ENCODE measurements around the gene PMFBP1. TPM values are rescaled to one million over a fixed set of nuclear protein-coding genes. Genes with fewer than 3 reads are reported as not detected.

Gene PMFBP1
- total RNA-seq, 1 donor from 2014 or later, result 1.2 TPM

DNA sequence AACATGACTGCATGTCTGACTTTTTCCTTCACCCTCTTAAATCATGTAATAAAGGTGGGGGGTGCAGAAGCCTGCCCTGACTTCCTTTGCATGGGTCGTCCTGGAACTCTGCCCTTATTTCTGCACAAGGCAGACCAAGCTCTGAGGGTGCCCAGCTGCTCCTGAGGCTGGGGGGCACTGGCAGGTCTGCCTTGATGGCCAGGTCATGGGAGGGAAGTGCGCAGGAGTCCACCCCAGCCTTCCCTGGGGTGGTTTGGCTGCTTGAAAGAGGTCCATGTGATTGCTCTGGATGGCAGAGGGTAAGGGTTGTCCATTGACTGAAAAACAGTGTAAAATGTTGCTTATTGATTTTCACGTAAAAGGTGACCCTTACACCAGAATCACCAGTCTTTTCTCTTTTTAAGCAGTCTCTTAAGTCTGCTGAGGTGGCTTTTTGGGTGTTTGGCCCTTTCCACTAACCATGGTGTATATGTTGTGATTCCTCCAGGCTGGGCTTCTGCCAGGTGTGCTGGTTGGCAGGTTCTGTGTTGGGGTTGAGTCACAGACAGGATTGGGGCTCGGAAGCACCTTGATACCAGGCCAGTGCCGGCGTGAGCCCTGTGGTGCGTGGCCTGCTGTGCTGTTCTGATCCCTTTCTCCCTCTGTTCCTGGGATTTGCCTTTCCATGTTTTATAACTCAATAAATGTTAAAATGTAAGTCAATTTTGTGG lies 58.9 kb downstream of the PMFBP1 start:
- H3K36me3 Mint-ChIP-seq (ENCODE audit: low read depth, unreplicated experiment), result peaks cover 12% of the 10 kb centered on the region
- DNase-seq (ENCODE audit: low read depth), result no peak
- Histone ChIP-seq H3K4me3 (ENCODE audit: insufficient read depth, low read depth, low read length) (no peak overlapping the region), H3K36me3 (ENCODE audit: insufficient read depth, low read length) (peaks cover 25% of the 10 kb centered on the region), H3K4me2 (ENCODE audit: low read length) (no peak overlapping the region), H3K9ac (ENCODE audit: low read length) (no peak overlapping the region), H3K79me2 (ENCODE audit: insufficient read depth, low read length) (no peaks in the 10 kb centered on the region), H3K27ac (ENCODE audit: low read depth, low read length) (no peak overlapping the region), H2AFZ (ENCODE audit: low read depth, low read length) (no peak overlapping the region), H4K20me1 (ENCODE audit: insufficient read depth, low read length) (no peaks in the 10 kb centered on the region), H3K9me3 (ENCODE audit: insufficient read depth, low read depth, low read length) (no peaks in the 10 kb centered on the region), H3K4me1 (ENCODE audit: insufficient read depth, low read length) (no peaks in the 10 kb centered on the region), H3K27me3 (ENCODE audit: insufficient read depth, low read length) (no peaks in the 10 kb centered on the region)
- no peaks in the 10 kb centered on the region for H3K27me3 Mint-ChIP-seq (ENCODE audit: low read depth, unreplicated experiment)
- no peaks in the 10 kb centered on the region for H3K4me1 Mint-ChIP-seq (ENCODE audit: low read depth, unreplicated experiment)
- H3K4me3 Mint-ChIP-seq (ENCODE audit: unreplicated experiment), result no peak overlapping the region
- H3K9me3 Mint-ChIP-seq (ENCODE audit: unreplicated experiment), result no peaks in the 10 kb centered on the region
- no peak for FAIRE-seq
- no peak overlapping the region for H3K27ac Mint-ChIP-seq (ENCODE audit: unreplicated experiment)
- TF ChIP-seq EZH2 (IDR thresholded peaks at IDR 0.05; ENCODE audit: insufficient read depth, low read length), result no peak
- no peak for TF ChIP-seq CTCF (IDR thresholded peaks at IDR 0.05; ENCODE audit: insufficient read depth, low read depth, low read length)

DNA sequence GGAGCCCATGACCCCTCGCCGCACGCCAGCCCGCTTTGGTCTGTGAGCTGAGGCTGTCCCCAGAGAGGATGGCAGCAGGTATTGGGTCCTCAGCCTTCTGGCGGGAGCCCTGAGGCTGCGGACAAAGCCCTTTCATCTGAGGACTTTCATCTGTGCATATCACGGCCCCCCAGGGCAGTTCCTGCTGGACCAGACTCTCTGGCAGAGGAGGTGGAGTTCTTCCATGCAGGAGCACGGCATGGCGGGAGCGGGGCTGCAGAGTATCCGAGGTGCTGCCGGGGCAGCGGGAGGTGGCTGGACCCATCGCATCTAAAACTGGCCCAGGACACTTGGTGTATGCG lies 59.5 kb downstream of the PMFBP1 start:
- H3K27me3 ChIP-seq (ENCODE audit: insufficient read depth, low read length), result no peaks in the 10 kb centered on the region
- H3K36me3 ChIP-seq (ENCODE audit: insufficient read depth, low read length), result peaks cover 26% of the 10 kb centered on the region
- FAIRE-seq, result no peak
- H4K20me1 ChIP-seq (ENCODE audit: insufficient read depth, low read length), result no peaks in the 10 kb centered on the region
- no peaks in the 10 kb centered on the region for H3K4me1 Mint-ChIP-seq (ENCODE audit: low read depth, unreplicated experiment)
- H3K27ac Mint-ChIP-seq (ENCODE audit: unreplicated experiment), result no peak overlapping the region
- no peak overlapping the region for H3K4me3 Mint-ChIP-seq (ENCODE audit: unreplicated experiment)
- H3K27ac ChIP-seq (ENCODE audit: low read depth, low read length), result no peak overlapping the region
- no peaks in the 10 kb centered on the region for H3K27me3 Mint-ChIP-seq (ENCODE audit: low read depth, unreplicated experiment)
- DNase-seq (ENCODE audit: low read depth), result no peak
- no peak overlapping the region for H3K4me3 ChIP-seq (ENCODE audit: insufficient read depth, low read depth, low read length)
- no peak overlapping the region for H3K9ac ChIP-seq (ENCODE audit: low read length)
- no peak for TF ChIP-seq CTCF (IDR thresholded peaks at IDR 0.05; ENCODE audit: insufficient read depth, low read depth, low read length)
- no peak for TF ChIP-seq EZH2 (IDR thresholded peaks at IDR 0.05; ENCODE audit: insufficient read depth, low read length)
- no peaks in the 10 kb centered on the region for H3K9me3 Mint-ChIP-seq (ENCODE audit: unreplicated experiment)
- H3K4me1 ChIP-seq (ENCODE audit: insufficient read depth, low read length), result no peaks in the 10 kb centered on the region
- no peaks in the 10 kb centered on the region for H3K9me3 ChIP-seq (ENCODE audit: insufficient read depth, low read depth, low read length)
- no peak overlapping the region for H3K4me2 ChIP-seq (ENCODE audit: low read length)
- no peak overlapping the region for H2AFZ ChIP-seq (ENCODE audit: low read depth, low read length)
- peaks cover 14% of the 10 kb centered on the region for H3K36me3 Mint-ChIP-seq (ENCODE audit: low read depth, unreplicated experiment)
- no peaks in the 10 kb centered on the region for H3K79me2 ChIP-seq (ENCODE audit: insufficient read depth, low read length)

GRCh38 chr16:72111657-72112451 lies 60.1 kb downstream of the PMFBP1 start:
- no peak overlapping the region for H3K27ac Mint-ChIP-seq (ENCODE audit: unreplicated experiment)
- no peaks in the 10 kb centered on the region for H3K4me1 ChIP-seq (ENCODE audit: insufficient read depth, low read length)
- DNase-seq (ENCODE audit: low read depth) (no peak), FAIRE-seq (no peak)
- no peak overlapping the region for H3K9ac ChIP-seq (ENCODE audit: low read length)
- peaks cover 14% of the 10 kb centered on the region for H3K36me3 Mint-ChIP-seq (ENCODE audit: low read depth, unreplicated experiment)
- H3K79me2 ChIP-seq (ENCODE audit: insufficient read depth, low read length), result no peaks in the 10 kb centered on the region
- no peak overlapping the region for H3K4me3 ChIP-seq (ENCODE audit: insufficient read depth, low read depth, low read length)
- H3K9me3 Mint-ChIP-seq (ENCODE audit: unreplicated experiment), result no peaks in the 10 kb centered on the region
- peaks cover 29% of the 10 kb centered on the region for H3K36me3 ChIP-seq (ENCODE audit: insufficient read depth, low read length)
- H3K4me1 Mint-ChIP-seq (ENCODE audit: low read depth, unreplicated experiment), result no peaks in the 10 kb centered on the region
- H3K27me3 ChIP-seq (ENCODE audit: insufficient read depth, low read length), result no peaks in the 10 kb centered on the region
- no peak overlapping the region for H3K4me3 Mint-ChIP-seq (ENCODE audit: unreplicated experiment)
- no peaks in the 10 kb centered on the region for H4K20me1 ChIP-seq (ENCODE audit: insufficient read depth, low read length)
- no peaks in the 10 kb centered on the region for H3K9me3 ChIP-seq (ENCODE audit: insufficient read depth, low read depth, low read length)
- no peak for TF ChIP-seq CTCF (IDR thresholded peaks at IDR 0.05; ENCODE audit: insufficient read depth, low read depth, low read length)
- no peak overlapping the region for H3K27ac ChIP-seq (ENCODE audit: low read depth, low read length)
- H2AFZ ChIP-seq (ENCODE audit: low read depth, low read length), result no peak overlapping the region
- H3K4me2 ChIP-seq (ENCODE audit: low read length), result no peak overlapping the region
- no peaks in the 10 kb centered on the region for H3K27me3 Mint-ChIP-seq (ENCODE audit: low read depth, unreplicated experiment)
